Spleen (tissue), 7 donors: ENCODE measurements around the gene EXOSC5.

Experiments
- POLR2A ChIP-seq, 3 donors: fragments of 450-650 bp; IDR thresholded peaks; one replicate each; pipeline ENCODE4 v1.5.1; 2017; ENCODE audit warnings: antibody characterized with exemption in 3 of 3, mild to moderate bottlenecking in 1 of 3
- TF ChIP-seq, protein P1 (sequence below), 11 experiments: fragments of 200-600 bp in 7 of 11; fragments of 450-650 bp in 4 of 11; sonication (generic) in 4 of 11; IDR thresholded peaks in 8 of 11; conservative IDR thresholded peaks in 3 of 11; 1 replicate in 7 of 11; 2 replicates in 4 of 11; pipeline versions ENCODE4 v1.4.0 to v1.8.0; 2016 to 2021; ENCODE audit warnings: antibody characterized with exemption in 11 of 11, inconsistent platforms in 4 of 11, mild to moderate bottlenecking in 1 of 11
- donor health status: DM: no; HTN: no; CAD: no; lungs with moderate emphysema.
- donor health status: DM: no; HTN: no; CAD: no.
- donor health status: DM: no; HTN: no; CAD: no.

DNA sequence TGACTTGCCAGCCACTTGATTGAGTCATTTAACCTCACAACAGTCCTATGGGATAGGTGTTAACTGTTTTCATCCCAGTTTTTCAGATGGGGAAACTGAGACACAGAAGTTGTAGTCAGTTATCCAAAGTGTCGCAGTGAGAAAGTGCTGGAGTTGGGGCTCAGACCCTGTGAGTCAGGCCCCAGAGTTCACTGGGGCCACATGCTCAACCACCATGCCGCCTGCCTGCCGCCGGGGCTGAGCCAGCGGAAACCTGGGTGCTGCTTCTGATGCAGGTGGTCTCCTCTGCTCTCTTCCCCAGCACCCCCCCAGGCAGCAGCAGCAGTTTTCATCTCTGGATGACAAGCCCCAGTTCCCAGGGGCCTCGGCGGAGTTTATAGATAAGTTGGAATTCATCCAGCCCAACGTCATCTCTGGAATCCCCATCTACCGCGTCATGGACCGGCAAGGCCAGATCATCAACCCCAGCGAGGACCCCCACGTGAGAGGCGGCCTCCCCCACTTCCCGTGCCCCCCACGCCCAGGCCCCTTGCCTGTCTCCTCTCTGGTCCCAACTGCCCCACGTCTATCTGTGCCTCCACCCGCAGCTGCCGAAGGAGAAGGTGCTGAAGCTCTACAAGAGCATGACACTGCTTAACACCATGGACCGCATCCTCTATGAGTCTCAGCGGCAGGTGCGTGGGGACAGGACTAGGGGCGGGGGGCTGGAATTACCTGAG lies 13.3 kb upstream of the EXOSC5 start:
- TF ChIP-seq, protein P1, sequence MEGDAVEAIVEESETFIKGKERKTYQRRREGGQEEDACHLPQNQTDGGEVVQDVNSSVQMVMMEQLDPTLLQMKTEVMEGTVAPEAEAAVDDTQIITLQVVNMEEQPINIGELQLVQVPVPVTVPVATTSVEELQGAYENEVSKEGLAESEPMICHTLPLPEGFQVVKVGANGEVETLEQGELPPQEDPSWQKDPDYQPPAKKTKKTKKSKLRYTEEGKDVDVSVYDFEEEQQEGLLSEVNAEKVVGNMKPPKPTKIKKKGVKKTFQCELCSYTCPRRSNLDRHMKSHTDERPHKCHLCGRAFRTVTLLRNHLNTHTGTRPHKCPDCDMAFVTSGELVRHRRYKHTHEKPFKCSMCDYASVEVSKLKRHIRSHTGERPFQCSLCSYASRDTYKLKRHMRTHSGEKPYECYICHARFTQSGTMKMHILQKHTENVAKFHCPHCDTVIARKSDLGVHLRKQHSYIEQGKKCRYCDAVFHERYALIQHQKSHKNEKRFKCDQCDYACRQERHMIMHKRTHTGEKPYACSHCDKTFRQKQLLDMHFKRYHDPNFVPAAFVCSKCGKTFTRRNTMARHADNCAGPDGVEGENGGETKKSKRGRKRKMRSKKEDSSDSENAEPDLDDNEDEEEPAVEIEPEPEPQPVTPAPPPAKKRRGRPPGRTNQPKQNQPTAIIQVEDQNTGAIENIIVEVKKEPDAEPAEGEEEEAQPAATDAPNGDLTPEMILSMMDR (IDR thresholded peaks at IDR 0.05 in 8 of 11, conservative IDR thresholded peaks at IDR 0.05 in 3 of 11), result no peak
- no peak for TF ChIP-seq POLR2A (IDR thresholded peaks at IDR 0.05)
